Upper lobe of left lung (tissue), 6 donors: ENCODE measurements around the gene FANCC. TPM values are rescaled to one million over a fixed set of nuclear protein-coding genes. Genes with fewer than 3 reads are reported as not detected.
A peak's percentile ranks its signal among the peaks of the same experiment; 100 is the strongest.

Source experiments
- ATAC-seq, 2 donors: fragments of 200-7000 bp; cut with Tn5 transposase; one replicate each; pipeline ENCODE4 v1.9.1; 2022; ENCODE audit warnings: mild to moderate bottlenecking in 2 of 2, moderate library complexity in 2 of 2; ENCODE audit not compliant: low FRiP score in 2 of 2
- DNase-seq, 2 donors: peaks; one replicate each; pipeline ENCODE4 v3.0.0-alpha.2; 2019 to 2020
- H3K27ac ChIP-seq, 4 donors: fragments of 200-600 bp; sonication (generic); one replicate each; pipeline ENCODE4 v1.5.1; 2016 to 2019
- H3K27me3 ChIP-seq, 4 donors: fragments of 200-600 bp; sonication (generic); one replicate each; pipeline ENCODE4 v1.5.1; 2017 to 2019
- H3K36me3 ChIP-seq, 4 donors: fragments of 200-600 bp; sonication (generic); one replicate each; pipeline ENCODE4 v1.5.1; 2016 to 2019
- H3K4me1 ChIP-seq, 4 donors: fragments of 200-600 bp; sonication (generic); one replicate each; pipeline ENCODE4 v1.5.1; 2018 to 2019
- H3K4me3 ChIP-seq, 4 donors: fragments of 200-600 bp; sonication (generic); one replicate each; pipeline ENCODE4 v1.5.1; 2017 to 2019; ENCODE audit warnings: mild to moderate bottlenecking in 2 of 4, moderate library complexity in 1 of 4
- H3K9me3 ChIP-seq, 4 donors: fragments of 200-600 bp; sonication (generic); one replicate each; pipeline ENCODE4 v1.5.1; 2018 to 2019
- EP300 ChIP-seq, 4 donors: sonication (generic); formaldehyde crosslinking; IDR thresholded peaks; one replicate each; pipeline ENCODE4 v1.5.1; 2017; ENCODE audit warnings: antibody characterized with exemption in 4 of 4, control low read depth in 2 of 4
- POLR2A ChIP-seq, 4 donors: fragments of 450-650 bp; IDR thresholded peaks; one replicate each; pipeline ENCODE4 v1.5.1; 2016 to 2017; ENCODE audit warnings: antibody characterized with exemption in 4 of 4, mild to moderate bottlenecking in 2 of 4
- POLR2AphosphoS5 ChIP-seq, 2 donors: sonication (generic); formaldehyde crosslinking; IDR thresholded peaks; one replicate each; pipeline ENCODE4 v1.5.1; 2017; ENCODE audit warnings: antibody characterized with exemption in 2 of 2
- WGBS, 2 donors: methylation state at CpG; one replicate each; pipeline ENCODE4 v1.1.5; 2017 to 2018; 5-methylcytosine and 5-hydroxymethylcytosine counted together
- total RNA-seq, 6 donors: library from RNA; depleted of rRNA in 4 of 6; stranded (reverse); fragments of >200 nt in 4 of 6; gene quantifications; one replicate each; pipeline versions ENCODE4 v1.1.0 to v1.2.1, GENCODE V29; 2016 to 2021
- TF ChIP-seq, protein P1 (sequence below), 6 experiments: fragments of 450-650 bp in 4 of 6; fragments of 200-600 bp in 2 of 6; sonication (generic) in 2 of 6; IDR thresholded peaks; one replicate each; pipeline ENCODE4 v1.5.1; 2016 to 2019; ENCODE audit warnings: antibody characterized with exemption in 6 of 6
- donor health status: DM: no; HTN: no; CAD: no; lungs with moderate emphysema.
- donor health status: DM: no; HTN: yes; CAD: no; lungs with severe emphysema.

FANCC gene
- total RNA-seq, 6 donors from 2014 or later: 6.7 to 27.2 (median 10.8) TPM

- Histone ChIP-seq H3K4me3 (no peak overlapping the region), H3K27me3 (no peaks in the 10 kb centered on the region), H3K36me3 (peaks cover 0 to 13% (median 0%) of the 10 kb centered on the region in 4 donors), H3K4me1 (peaks cover 0 to 8% (median 3%) of the 10 kb centered on the region in 4 donors), H3K9me3 (no peaks in the 10 kb centered on the region), H3K27ac (no peak overlapping the region)
- DNase-seq (no peak), ATAC-seq (no peak)
- TF ChIP-seq, protein P1, sequence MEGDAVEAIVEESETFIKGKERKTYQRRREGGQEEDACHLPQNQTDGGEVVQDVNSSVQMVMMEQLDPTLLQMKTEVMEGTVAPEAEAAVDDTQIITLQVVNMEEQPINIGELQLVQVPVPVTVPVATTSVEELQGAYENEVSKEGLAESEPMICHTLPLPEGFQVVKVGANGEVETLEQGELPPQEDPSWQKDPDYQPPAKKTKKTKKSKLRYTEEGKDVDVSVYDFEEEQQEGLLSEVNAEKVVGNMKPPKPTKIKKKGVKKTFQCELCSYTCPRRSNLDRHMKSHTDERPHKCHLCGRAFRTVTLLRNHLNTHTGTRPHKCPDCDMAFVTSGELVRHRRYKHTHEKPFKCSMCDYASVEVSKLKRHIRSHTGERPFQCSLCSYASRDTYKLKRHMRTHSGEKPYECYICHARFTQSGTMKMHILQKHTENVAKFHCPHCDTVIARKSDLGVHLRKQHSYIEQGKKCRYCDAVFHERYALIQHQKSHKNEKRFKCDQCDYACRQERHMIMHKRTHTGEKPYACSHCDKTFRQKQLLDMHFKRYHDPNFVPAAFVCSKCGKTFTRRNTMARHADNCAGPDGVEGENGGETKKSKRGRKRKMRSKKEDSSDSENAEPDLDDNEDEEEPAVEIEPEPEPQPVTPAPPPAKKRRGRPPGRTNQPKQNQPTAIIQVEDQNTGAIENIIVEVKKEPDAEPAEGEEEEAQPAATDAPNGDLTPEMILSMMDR (IDR thresholded peaks at IDR 0.05): no peak
- TF ChIP-seq EP300 (IDR thresholded peaks at IDR 0.05): no peak
- no peak for TF ChIP-seq POLR2AphosphoS5 (IDR thresholded peaks at IDR 0.05)
- no peak for TF ChIP-seq POLR2A (IDR thresholded peaks at IDR 0.05)
- 87 to 100% methylated on average over 1 of the region's 1 CpG for WGBS, 2 donors
These were observed 71.0 kb downstream of the FANCC start for GRCh38 chr9:95246547-95246946.

DNA sequence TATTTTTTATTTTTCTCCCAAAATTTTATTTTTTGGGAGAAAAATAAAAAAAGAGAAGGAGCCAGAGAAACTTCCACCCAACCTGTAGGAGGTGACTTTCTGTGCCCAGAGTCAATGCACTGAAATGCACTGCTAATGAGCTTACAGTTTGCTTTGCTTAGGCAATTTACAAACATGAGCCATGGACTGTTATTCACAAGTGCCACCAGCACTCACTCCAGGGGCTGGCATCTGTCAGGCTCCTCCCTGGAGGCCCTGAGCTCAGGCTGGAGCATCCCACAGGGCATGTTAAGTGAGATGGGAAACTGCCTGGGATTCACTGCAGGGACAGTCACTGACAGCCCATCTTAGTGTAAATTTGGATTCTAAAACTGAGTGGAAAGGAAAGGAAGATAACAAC, 74.9 kb downstream of the FANCC start:
- H3K9me3 ChIP-seq: no peaks in the 10 kb centered on the region
- TF ChIP-seq POLR2AphosphoS5 (IDR thresholded peaks at IDR 0.05) (no peak), EP300 (IDR thresholded peaks at IDR 0.05) (no peak), POLR2A (IDR thresholded peaks at IDR 0.05) (no peak)
- TF ChIP-seq, protein P1 (IDR thresholded peaks at IDR 0.05): no peak
- no peak overlapping the region for H3K4me3 ChIP-seq
- H3K36me3 ChIP-seq: peaks cover 0 to 19% (median 0%) of the 10 kb centered on the region in 4 donors
- H3K4me1 ChIP-seq: no peaks in the 10 kb centered on the region
- ATAC-seq (no peak), DNase-seq (no peak)
- H3K27me3 ChIP-seq: no peaks in the 10 kb centered on the region
- H3K27ac ChIP-seq: no peak overlapping the region

GRCh38 chr9:95239071-95239470, 78.4 kb downstream of the FANCC start:
- no peak for DNase-seq
- TF ChIP-seq POLR2AphosphoS5 (IDR thresholded peaks at IDR 0.05) (no peak), EP300 (IDR thresholded peaks at IDR 0.05) (no peak), POLR2A (IDR thresholded peaks at IDR 0.05) (no peak)
- TF ChIP-seq, protein P1 (IDR thresholded peaks at IDR 0.05): no peak
- Histone ChIP-seq H3K36me3 (peaks cover 0 to 6% (median 0%) of the 10 kb centered on the region in 4 donors), H3K4me3 (no peak overlapping the region), H3K27me3 (no peaks in the 10 kb centered on the region), H3K27ac (no peak overlapping the region), H3K4me1 (no peaks in the 10 kb centered on the region), H3K9me3 (no peaks in the 10 kb centered on the region)
- ATAC-seq: no peak
- 81 to 90% methylated on average over 5 of the region's 5 CpGs for WGBS, 2 donors

- H3K9me3 ChIP-seq: no peaks in the 10 kb centered on the region
- H3K27me3 ChIP-seq: no peaks in the 10 kb centered on the region
- ATAC-seq: no peak
- DNase-seq: peak in 1 of 2 donors; percentile 65
- peaks cover 0 to 6% (median 0%) of the 10 kb centered on the region in 4 donors for H3K36me3 ChIP-seq
- H3K4me3 ChIP-seq: no peak overlapping the region
- no peak for TF ChIP-seq POLR2AphosphoS5 (IDR thresholded peaks at IDR 0.05)
- TF ChIP-seq, protein P1 (IDR thresholded peaks at IDR 0.05): no peak
- TF ChIP-seq POLR2A (IDR thresholded peaks at IDR 0.05): no peak
- no peak for TF ChIP-seq EP300 (IDR thresholded peaks at IDR 0.05)
- no peaks in the 10 kb centered on the region for H3K4me1 ChIP-seq
- WGBS, 2 donors: 91 to 95% methylated on average over 7 of the region's 7 CpGs
- H3K27ac ChIP-seq: no peak overlapping the region
These were observed 80.2 kb downstream of the FANCC start for GRCh38 chr9:95237336-95237735.

DNA sequence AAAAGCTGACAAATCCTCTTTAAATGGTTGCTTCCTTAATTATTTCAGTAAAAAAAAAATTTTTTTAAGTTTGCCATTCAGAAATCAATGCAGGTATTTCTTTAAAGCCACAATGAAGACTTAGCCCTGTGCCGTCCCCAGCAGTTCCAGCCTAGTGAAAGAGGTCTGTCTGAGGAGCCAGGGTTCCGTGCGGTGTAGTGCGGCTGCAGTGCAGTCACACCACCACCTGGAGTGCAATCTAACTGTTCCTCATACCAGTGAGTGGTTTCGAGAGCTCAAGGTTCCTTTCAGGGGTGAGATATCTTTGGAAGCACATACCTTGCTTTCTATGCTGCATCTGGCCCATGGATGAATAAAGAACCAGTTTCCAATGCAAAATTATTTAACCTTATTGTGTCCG, 87.5 kb downstream of the FANCC start:
- Histone ChIP-seq H3K4me3 (no peak overlapping the region), H3K27me3 (no peaks in the 10 kb centered on the region), H3K36me3 (no peaks in the 10 kb centered on the region), H3K27ac (no peak overlapping the region), H3K4me1 (no peaks in the 10 kb centered on the region), H3K9me3 (no peaks in the 10 kb centered on the region)
- WGBS, 2 donors: 92 to 93% methylated on average over 6 of the region's 6 CpGs
- no peak for ATAC-seq
- no peak for DNase-seq
- TF ChIP-seq, protein P1 (IDR thresholded peaks at IDR 0.05): no peak
- no peak for TF ChIP-seq EP300 (IDR thresholded peaks at IDR 0.05)
- TF ChIP-seq POLR2A (IDR thresholded peaks at IDR 0.05): no peak
- TF ChIP-seq POLR2AphosphoS5 (IDR thresholded peaks at IDR 0.05): no peak
